Measurements from ENCODE around the gene KASH5.

KASH5 gene

GRCh38 chr19:49389406-49389805 lies 1.4 kb downstream of the KASH5 start:
- DNase-seq (ENCODE audit: insufficient read length) (no peak), FAIRE-seq (no peak)
- TF ChIP-seq POLR2AphosphoS5 (IDR thresholded peaks at IDR 0.05; ENCODE audit: low read depth, low read length) (no peak), POLR2A (IDR thresholded peaks at IDR 0.05; ENCODE audit: low read depth, low read length) (no peak), TAF1 (IDR thresholded peaks at IDR 0.05; ENCODE audit: borderline replicate concordance, low read depth, low read length) (no peak)

GRCh38 chr19:49390131-49390928 lies 2.3 kb downstream of the KASH5 start:
- no peak for FAIRE-seq
- DNase-seq (ENCODE audit: insufficient read length) = no peak
- TF ChIP-seq POLR2AphosphoS5 (IDR thresholded peaks at IDR 0.05; ENCODE audit: low read depth, low read length) = no peak
- TF ChIP-seq POLR2A (IDR thresholded peaks at IDR 0.05; ENCODE audit: low read depth, low read length) = no peak
- no peak for TF ChIP-seq TAF1 (IDR thresholded peaks at IDR 0.05; ENCODE audit: borderline replicate concordance, low read depth, low read length)

- no peak for DNase-seq (ENCODE audit: insufficient read length)
- no peak for FAIRE-seq
- TF ChIP-seq POLR2AphosphoS5 (IDR thresholded peaks at IDR 0.05; ENCODE audit: low read depth, low read length) = no peak
- TF ChIP-seq TAF1 (IDR thresholded peaks at IDR 0.05; ENCODE audit: borderline replicate concordance, low read depth, low read length) = no peak
- no peak for TF ChIP-seq POLR2A (IDR thresholded peaks at IDR 0.05; ENCODE audit: low read depth, low read length)
Observed at GRCh38 chr19:49390929-49391359, 2.9 kb downstream of the KASH5 start.

- FAIRE-seq = peak; percentile 98
- peak; percentile 79 for DNase-seq (ENCODE audit: insufficient read length)
- TF ChIP-seq POLR2AphosphoS5 (IDR thresholded peaks at IDR 0.05; ENCODE audit: low read depth, low read length) (no peak), TAF1 (IDR thresholded peaks at IDR 0.05; ENCODE audit: borderline replicate concordance, low read depth, low read length) (no peak), POLR2A (IDR thresholded peaks at IDR 0.05; ENCODE audit: low read depth, low read length) (no peak)
Observed at GRCh38 chr19:49391581-49392399, 3.7 kb downstream of the KASH5 start.

- no peak for TF ChIP-seq POLR2AphosphoS5 (IDR thresholded peaks at IDR 0.05; ENCODE audit: low read depth, low read length)
- no peak for TF ChIP-seq POLR2A (IDR thresholded peaks at IDR 0.05; ENCODE audit: low read depth, low read length)
- TF ChIP-seq TAF1 (IDR thresholded peaks at IDR 0.05; ENCODE audit: borderline replicate concordance, low read depth, low read length) = no peak
- no peak for FAIRE-seq
- no peak for DNase-seq (ENCODE audit: insufficient read length)
Observed at GRCh38 chr19:49393881-49394280, 5.8 kb downstream of the KASH5 start.

- DNase-seq (ENCODE audit: insufficient read length) = no peak
- TF ChIP-seq TAF1 (IDR thresholded peaks at IDR 0.05; ENCODE audit: borderline replicate concordance, low read depth, low read length) (no peak), POLR2AphosphoS5 (IDR thresholded peaks at IDR 0.05; ENCODE audit: low read depth, low read length) (no peak), POLR2A (IDR thresholded peaks at IDR 0.05; ENCODE audit: low read depth, low read length) (no peak)
- no peak for FAIRE-seq
Observed at GRCh38 chr19:49395581-49396407, 7.7 kb downstream of the KASH5 start.

- no peak for DNase-seq (ENCODE audit: insufficient read length)
- TF ChIP-seq POLR2A (IDR thresholded peaks at IDR 0.05; ENCODE audit: low read depth, low read length) (no peak), POLR2AphosphoS5 (IDR thresholded peaks at IDR 0.05; ENCODE audit: low read depth, low read length) (no peak), TAF1 (IDR thresholded peaks at IDR 0.05; ENCODE audit: borderline replicate concordance, low read depth, low read length) (no peak)
- FAIRE-seq = no peak
Observed at GRCh38 chr19:49396738-49397505, 8.9 kb downstream of the KASH5 start.

- TF ChIP-seq TAF1 (IDR thresholded peaks at IDR 0.05; ENCODE audit: borderline replicate concordance, low read depth, low read length) = no peak
- no peak for TF ChIP-seq POLR2A (IDR thresholded peaks at IDR 0.05; ENCODE audit: low read depth, low read length)
- TF ChIP-seq POLR2AphosphoS5 (IDR thresholded peaks at IDR 0.05; ENCODE audit: low read depth, low read length) = no peak
- FAIRE-seq (no peak), DNase-seq (ENCODE audit: insufficient read length) (no peak)
Observed at GRCh38 chr19:49398001-49398615, 10.1 kb downstream of the KASH5 start.

GRCh38 chr19:49398931-49399330 lies 10.9 kb downstream of the KASH5 start:
- DNase-seq (ENCODE audit: insufficient read length) (no peak), FAIRE-seq (no peak)
- no peak for TF ChIP-seq POLR2A (IDR thresholded peaks at IDR 0.05; ENCODE audit: low read depth, low read length)
- TF ChIP-seq POLR2AphosphoS5 (IDR thresholded peaks at IDR 0.05; ENCODE audit: low read depth, low read length) = no peak
- no peak for TF ChIP-seq TAF1 (IDR thresholded peaks at IDR 0.05; ENCODE audit: borderline replicate concordance, low read depth, low read length)

GRCh38 chr19:49400029-49400428 lies 12.0 kb downstream of the KASH5 start:
- TF ChIP-seq TAF1 (IDR thresholded peaks at IDR 0.05; ENCODE audit: borderline replicate concordance, low read depth, low read length) = no peak
- TF ChIP-seq POLR2AphosphoS5 (IDR thresholded peaks at IDR 0.05; ENCODE audit: low read depth, low read length) = no peak
- TF ChIP-seq POLR2A (IDR thresholded peaks at IDR 0.05; ENCODE audit: low read depth, low read length) = no peak
- FAIRE-seq (no peak), DNase-seq (ENCODE audit: insufficient read length) (no peak)
